Central memory CD4-positive, alpha-beta T cell (primary cell): ENCODE data around the gene USP9X.
A peak's percentile ranks its signal among the peaks of the same experiment; 100 is the strongest.
"Not testable (repeated sequence)": the region's sequence is repeated elsewhere in the genome, so short reads cannot be mapped to it uniquely, and the experiment has no call there.

Experiments used
- DNase-seq: peaks from one replicate; pipeline ENCODE4 v3.0.0; 2022

Gene USP9X

GRCh38 chrX:41131766-41132165 lies 46.5 kb downstream of the USP9X start:
- no peak for DNase-seq

- no peak for DNase-seq
Observed at GRCh38 chrX:41133551-41133950, 48.3 kb downstream of the USP9X start.

- DNase-seq: no peak
Observed at GRCh38 chrX:41137589-41137988, 52.3 kb downstream of the USP9X start.

- DNase-seq: no peak
Observed at GRCh38 chrX:41142130-41142910, 57.1 kb downstream of the USP9X start.

GRCh38 chrX:41144873-41145272 lies 59.6 kb downstream of the USP9X start:
- no peak for DNase-seq

- no peak for DNase-seq
Observed at GRCh38 chrX:41145920-41146608, 60.8 kb downstream of the USP9X start.

- DNase-seq: no peak
Observed at GRCh38 chrX:41148553-41148952, 63.3 kb downstream of the USP9X start.

- DNase-seq: no peak
Observed at GRCh38 chrX:41150043-41150442, 64.8 kb downstream of the USP9X start.

GRCh38 chrX:41151726-41152125 lies 66.5 kb downstream of the USP9X start:
- DNase-seq: not testable (repeated sequence)

- DNase-seq: no peak
Observed at GRCh38 chrX:41152221-41152620, 67.0 kb downstream of the USP9X start.

GRCh38 chrX:41153448-41153847 lies 68.2 kb downstream of the USP9X start:
- DNase-seq: no peak

- DNase-seq: no peak
Observed at GRCh38 chrX:41153957-41154356, 68.7 kb downstream of the USP9X start.

- no peak for DNase-seq
Observed at GRCh38 chrX:41164449-41164848, 79.2 kb downstream of the USP9X start.

- no peak for DNase-seq
Observed at GRCh38 chrX:41167888-41168287, 82.6 kb downstream of the USP9X start.

GRCh38 chrX:41176263-41176662 lies 91.0 kb downstream of the USP9X start:
- DNase-seq: no peak

- no peak for DNase-seq
Observed at GRCh38 chrX:41177297-41177696, 92.1 kb downstream of the USP9X start.

- DNase-seq: no peak
Observed at GRCh38 chrX:41178201-41178600, 93.0 kb downstream of the USP9X start.

GRCh38 chrX:41180194-41180908 lies 95.1 kb downstream of the USP9X start:
- DNase-seq: peak; percentile 35

GRCh38 chrX:41184312-41184711 lies 99.1 kb downstream of the USP9X start:
- no peak for DNase-seq

GRCh38 chrX:41186946-41187345 lies 101.7 kb downstream of the USP9X start:
- not testable (repeated sequence) for DNase-seq

GRCh38 chrX:41189156-41189555 lies 103.9 kb downstream of the USP9X start:
- DNase-seq: no peak

GRCh38 chrX:41192880-41193279 lies 107.6 kb downstream of the USP9X start:
- no peak for DNase-seq

GRCh38 chrX:41198410-41198809 lies 113.2 kb downstream of the USP9X start:
- DNase-seq: no peak

- no peak for DNase-seq
Observed at GRCh38 chrX:41200785-41201184, 115.5 kb downstream of the USP9X start.
